Activated CD8-positive, alpha-beta memory T cell treated with anti-CD3 and anti-CD28 coated beads, Interleukin-2, amount 10 ng/mL, durations not matched to agents 7 days and 5 days (primary cell): Measurements from ENCODE around the gene FBLIM1. TPM values are rescaled to one million over a fixed set of nuclear protein-coding genes. Genes with fewer than 3 reads are reported as not detected.

Experiments
- ATAC-seq: fragments of 150-1000 bp; cut with Tn5 transposase; one replicate; pipeline ENCODE4 v1.10.0; 2021; ENCODE audit warnings: moderate library complexity
- CTCF ChIA-PET: fragments of 350-600 bp; sonication (Branson Sonifier 250); formaldehyde crosslinking; loops from one replicate; lab custom pipeline; 2021; ENCODE audit warnings: antibody characterized with exemption; lab: Charles Lee
- DNase-seq: peaks from one replicate; pipeline ENCODE4 v3.0.0-alpha.2; 2020
- H3K27ac Mint-ChIP-seq: one replicate; pipeline ENCODE4 v1.8.0; 2021; ENCODE audit warnings: mild to moderate bottlenecking, mixed read lengths
- H3K27me3 Mint-ChIP-seq: one replicate; pipeline ENCODE4 v1.8.0; 2021; ENCODE audit warnings: mixed read lengths
- H3K36me3 Mint-ChIP-seq: one replicate; pipeline ENCODE4 v1.8.0; 2021; ENCODE audit warnings: mild to moderate bottlenecking, mixed read lengths
- H3K4me1 Mint-ChIP-seq: one replicate; pipeline ENCODE4 v1.8.0; 2021; ENCODE audit warnings: mixed read lengths
- H3K4me3 Mint-ChIP-seq: one replicate; pipeline ENCODE4 v1.8.0; 2021; ENCODE audit warnings: mild to moderate bottlenecking, moderate library complexity, mixed read lengths
- H3K9me3 Mint-ChIP-seq: one replicate; pipeline ENCODE4 v1.8.0; 2022; ENCODE audit warnings: low read depth, mixed read lengths
- total RNA-seq, 2 experiments: library from RNA; stranded (reverse); gene quantifications; one replicate each; pipeline ENCODE4 v1.2.3, GENCODE V29; 2021

FBLIM1 gene
- total RNA-seq, 2 experiments from 2014 or later = not detected

DNA sequence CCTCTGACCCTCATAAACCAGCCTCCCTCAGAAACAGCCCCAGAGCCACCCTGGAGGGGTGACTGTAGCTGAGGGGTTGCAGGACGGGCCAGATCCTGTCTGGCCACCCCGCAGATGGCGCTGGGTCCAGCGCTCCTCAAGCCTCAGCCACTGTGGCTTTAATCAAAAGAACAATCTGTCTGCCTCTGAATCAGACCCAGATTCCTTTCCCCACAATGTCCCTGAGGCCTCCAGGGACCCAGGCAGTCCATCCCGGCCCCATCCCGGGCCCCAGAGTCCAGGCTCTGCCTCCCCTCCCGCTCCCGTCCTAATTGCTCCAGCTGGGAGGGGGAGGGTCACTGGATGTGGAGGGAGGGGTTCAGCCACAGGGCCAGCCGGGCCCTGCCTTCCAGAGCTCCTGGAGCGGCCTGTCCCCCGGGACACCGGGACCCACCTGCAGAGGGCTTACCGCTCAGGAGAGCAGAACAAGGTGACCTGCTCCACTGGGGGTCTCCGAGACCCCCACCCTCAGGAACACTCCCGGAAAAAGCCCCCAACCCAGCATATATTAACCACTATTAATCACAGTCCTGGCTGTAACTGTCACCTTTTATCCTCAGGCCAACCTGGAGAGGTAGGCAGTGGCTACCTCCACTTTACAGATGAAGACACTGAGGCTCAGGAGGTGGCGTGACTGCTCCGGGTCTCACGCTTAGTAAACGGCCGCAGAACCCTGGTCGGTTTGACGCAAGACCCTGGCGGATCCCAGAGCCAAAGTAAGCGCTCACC is 836 bp upstream of the FBLIM1 start:
- Mint-ChIP-seq H3K4me3 (no peak overlapping the region), H3K4me1 (peaks cover 8% of the 10 kb centered on the region), H3K36me3 (no peaks in the 10 kb centered on the region), H3K27ac (no peak overlapping the region), H3K9me3 (no peaks in the 10 kb centered on the region), H3K27me3 (peaks cover 57% of the 10 kb centered on the region)
- CTCF ChIA-PET = no interaction called here
- DNase-seq (no peak), ATAC-seq (no peak)

DNA sequence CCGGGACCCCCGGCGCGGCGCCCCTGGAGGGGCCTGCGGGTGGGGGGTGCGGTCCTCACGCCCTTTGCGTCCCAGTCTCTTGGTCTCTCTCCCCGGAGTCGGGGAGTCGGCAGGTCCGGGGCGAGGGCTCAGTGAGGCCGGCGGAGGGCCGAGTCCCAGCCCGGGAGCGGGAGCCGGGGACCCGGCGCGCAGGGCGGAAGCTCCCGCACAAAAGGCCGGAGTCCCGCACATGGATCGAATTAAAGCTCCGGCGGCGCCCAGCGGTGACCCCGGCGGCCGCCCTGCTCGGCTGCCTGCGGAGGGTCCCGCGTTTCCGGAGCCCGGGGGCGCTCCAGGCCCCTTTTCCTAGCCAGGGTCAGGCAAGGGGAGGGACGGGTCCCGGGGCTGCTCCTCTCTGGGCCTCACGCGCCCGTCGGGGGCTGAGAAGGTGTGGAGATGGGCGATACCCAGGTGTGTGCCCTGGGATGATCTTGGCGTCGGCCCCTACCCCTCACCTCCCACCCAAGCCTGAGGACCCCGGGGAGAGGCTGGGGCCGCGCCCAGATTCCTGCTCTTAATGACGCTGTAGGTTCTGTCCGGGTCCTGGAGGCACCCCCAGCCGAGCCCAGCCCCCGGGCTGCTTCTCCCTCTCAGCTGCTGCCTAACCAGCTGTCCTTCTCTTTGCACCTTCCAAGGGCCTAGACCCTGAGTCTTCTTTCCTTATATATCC is 512 bp downstream of the FBLIM1 start:
- Mint-ChIP-seq H3K27me3 (peaks cover 60% of the 10 kb centered on the region), H3K9me3 (no peaks in the 10 kb centered on the region), H3K27ac (no peak overlapping the region), H3K4me3 (no peak overlapping the region), H3K4me1 (peaks cover 8% of the 10 kb centered on the region), H3K36me3 (no peaks in the 10 kb centered on the region)
- CTCF ChIA-PET = no interaction called here
- DNase-seq (no peak), ATAC-seq (peak; percentile 24)

DNA sequence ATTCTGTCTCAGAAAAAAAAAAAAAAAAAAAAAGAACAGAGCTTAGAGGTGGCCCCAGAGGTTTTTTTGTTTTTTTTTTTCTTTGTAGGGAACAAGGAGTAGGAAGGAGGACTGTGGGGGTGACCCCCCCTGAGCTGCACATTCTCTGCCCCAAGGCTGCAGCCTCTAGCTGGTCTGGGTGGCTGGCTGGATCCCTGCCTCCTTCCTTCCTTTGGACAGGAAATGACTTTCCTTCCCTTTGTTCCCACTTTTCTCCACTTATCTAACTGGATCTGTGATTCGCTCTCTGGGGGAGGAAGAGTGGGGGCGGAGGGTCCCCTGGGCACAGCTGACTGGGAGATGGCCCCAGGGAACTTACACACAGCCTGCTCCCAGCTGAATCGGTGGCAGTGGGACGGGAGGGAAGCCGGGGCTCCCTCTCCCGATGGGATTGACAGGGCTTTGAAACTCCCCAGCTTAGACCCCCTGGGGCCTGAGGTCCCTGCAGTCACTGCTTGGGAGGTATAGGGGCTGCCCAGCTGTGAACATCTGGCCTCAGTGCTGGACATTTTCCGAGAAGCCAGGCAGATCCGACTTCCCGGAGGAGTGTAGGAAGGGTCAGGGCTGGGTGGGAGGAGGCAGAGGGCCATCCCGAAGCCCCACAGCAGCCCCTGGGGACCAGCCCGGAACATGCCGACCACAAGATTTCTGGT is 2.1 kb downstream of the FBLIM1 start:
- H3K4me3 Mint-ChIP-seq = no peak overlapping the region
- CTCF ChIA-PET = interaction anchor here (0.7 kb wide), 1 partner anchor 233 kb away, joined by 3 read pairs; no protein-coding TSS in a partner anchor
- no peaks in the 10 kb centered on the region for H3K9me3 Mint-ChIP-seq
- peaks cover 8% of the 10 kb centered on the region for H3K4me1 Mint-ChIP-seq
- peaks cover 61% of the 10 kb centered on the region for H3K27me3 Mint-ChIP-seq
- H3K27ac Mint-ChIP-seq = no peak overlapping the region
- ATAC-seq = no peak
- no peak for DNase-seq
- no peaks in the 10 kb centered on the region for H3K36me3 Mint-ChIP-seq

- DNase-seq = no peak
- Mint-ChIP-seq H3K4me1 (peaks cover 3% of the 10 kb centered on the region), H3K4me3 (no peak overlapping the region), H3K27me3 (peaks cover 54% of the 10 kb centered on the region), H3K9me3 (no peaks in the 10 kb centered on the region), H3K27ac (no peak overlapping the region), H3K36me3 (no peaks in the 10 kb centered on the region)
- no peak for ATAC-seq
- CTCF ChIA-PET = no interaction called here
Observed at GRCh38 chr1:15761366-15762128, 3.0 kb downstream of the FBLIM1 start.

DNA sequence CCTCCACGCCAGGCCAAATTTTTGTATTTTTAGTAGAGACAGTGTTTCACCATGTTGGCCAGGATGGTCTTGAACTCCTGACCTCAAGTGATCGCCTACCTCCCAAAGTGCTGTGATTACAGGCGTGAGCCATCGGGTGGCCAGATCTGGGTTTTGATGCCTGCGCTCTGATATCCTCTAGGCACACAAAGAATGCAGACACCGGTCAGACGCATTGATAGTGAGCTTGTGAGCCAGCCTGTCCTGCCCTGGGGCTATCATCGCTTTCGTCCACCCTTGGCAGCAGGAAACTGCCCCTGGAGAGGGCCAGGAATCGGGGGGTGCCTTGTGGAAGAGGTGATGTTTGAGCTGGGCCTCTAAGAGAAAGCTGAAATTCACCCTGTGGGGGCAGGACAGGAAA is 4.0 kb downstream of the FBLIM1 start:
- Mint-ChIP-seq H3K9me3 (no peaks in the 10 kb centered on the region), H3K27ac (no peak overlapping the region), H3K36me3 (no peaks in the 10 kb centered on the region), H3K4me1 (peaks cover 3% of the 10 kb centered on the region), H3K4me3 (no peak overlapping the region), H3K27me3 (peaks cover 44% of the 10 kb centered on the region)
- no peak for ATAC-seq
- CTCF ChIA-PET = no interaction called here
- DNase-seq = no peak

DNA sequence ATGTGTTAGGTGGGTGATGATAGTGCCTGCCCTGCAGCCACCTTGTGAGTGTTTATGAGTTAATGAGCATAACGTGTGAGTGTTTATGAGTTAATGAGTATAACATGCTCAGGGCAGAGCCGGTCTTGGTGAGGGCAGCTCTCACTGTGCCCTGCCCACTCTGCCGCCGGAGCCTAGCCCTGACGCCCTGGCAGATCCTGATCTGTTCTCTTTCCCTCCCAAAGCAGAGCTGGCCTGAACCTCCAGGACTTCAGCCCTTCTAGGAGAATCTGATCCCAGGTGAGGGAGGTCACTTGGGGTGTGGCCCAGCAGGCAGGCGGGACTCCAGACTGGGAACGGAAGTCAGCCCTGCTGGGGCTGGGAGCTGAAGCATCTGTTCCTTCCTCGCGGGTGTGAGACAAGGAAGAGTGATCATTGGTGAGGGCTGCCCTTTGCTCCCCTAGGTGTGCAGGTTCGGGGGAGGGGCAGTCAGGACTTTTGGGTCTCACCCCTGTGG is 5.7 kb downstream of the FBLIM1 start:
- ATAC-seq (no peak), DNase-seq (no peak)
- no peaks in the 10 kb centered on the region for H3K9me3 Mint-ChIP-seq
- peaks cover 36% of the 10 kb centered on the region for H3K27me3 Mint-ChIP-seq
- no peak overlapping the region for H3K27ac Mint-ChIP-seq
- CTCF ChIA-PET = no interaction called here
- no peaks in the 10 kb centered on the region for H3K36me3 Mint-ChIP-seq
- no peaks in the 10 kb centered on the region for H3K4me1 Mint-ChIP-seq
- no peak overlapping the region for H3K4me3 Mint-ChIP-seq

DNA sequence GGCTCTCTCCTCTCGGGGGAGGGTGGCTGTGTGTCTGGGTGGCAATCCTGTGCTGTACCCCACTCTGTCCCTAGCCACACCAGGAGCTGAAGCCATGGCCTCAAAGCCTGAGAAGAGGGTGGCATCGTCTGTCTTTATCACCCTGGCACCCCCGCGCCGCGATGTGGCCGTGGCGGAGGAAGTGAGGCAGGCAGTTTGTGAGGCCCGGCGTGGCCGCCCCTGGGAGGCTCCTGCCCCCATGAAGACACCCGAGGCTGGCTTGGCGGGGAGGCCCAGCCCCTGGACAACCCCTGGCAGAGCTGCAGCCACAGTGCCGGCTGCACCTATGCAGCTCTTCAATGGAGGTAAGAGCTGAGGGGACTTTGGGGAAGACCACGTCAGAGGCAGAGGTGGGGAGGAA is 6.3 kb downstream of the FBLIM1 start:
- Mint-ChIP-seq H3K27ac (no peak overlapping the region), H3K27me3 (peaks cover 31% of the 10 kb centered on the region), H3K36me3 (no peaks in the 10 kb centered on the region), H3K4me3 (no peak overlapping the region), H3K4me1 (no peaks in the 10 kb centered on the region), H3K9me3 (no peaks in the 10 kb centered on the region)
- ATAC-seq = no peak
- CTCF ChIA-PET = interaction anchor here (2.3 kb wide), 1 partner anchor 26 kb away, joined by 5 read pairs; no protein-coding TSS in a partner anchor
- DNase-seq = no peak

GRCh38 chr1:15765495-15766194 is 7.0 kb downstream of the FBLIM1 start:
- Mint-ChIP-seq H3K36me3 (no peaks in the 10 kb centered on the region), H3K4me1 (no peaks in the 10 kb centered on the region), H3K27me3 (peaks cover 29% of the 10 kb centered on the region), H3K4me3 (no peak overlapping the region), H3K9me3 (no peaks in the 10 kb centered on the region), H3K27ac (no peak overlapping the region)
- ATAC-seq (no peak), DNase-seq (no peak)
- CTCF ChIA-PET = interaction anchor here (2.3 kb wide), 1 partner anchor 26 kb away, joined by 5 read pairs; no protein-coding TSS in a partner anchor

DNA sequence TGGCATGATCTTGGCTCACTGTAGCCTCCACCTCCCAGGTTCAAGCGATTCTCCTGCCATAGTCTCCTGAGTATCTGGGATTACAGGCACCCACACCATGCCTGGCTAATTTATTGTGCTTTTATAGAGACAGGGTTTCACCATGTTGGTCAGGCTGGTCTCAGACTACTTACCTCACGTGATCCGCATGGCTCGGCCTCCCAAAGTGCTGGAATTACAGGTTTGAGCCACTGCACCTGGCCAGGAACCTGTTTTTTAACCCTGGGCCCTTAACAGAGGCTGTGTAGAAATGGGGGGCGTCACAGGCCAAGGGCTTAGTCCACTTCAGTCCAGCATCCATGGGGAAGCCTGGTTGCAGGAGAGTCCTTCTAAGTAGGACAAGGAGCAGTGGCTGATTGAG is 9.3 kb downstream of the FBLIM1 start:
- Mint-ChIP-seq H3K27me3 (peaks cover 17% of the 10 kb centered on the region), H3K27ac (no peak overlapping the region), H3K4me3 (no peak overlapping the region), H3K36me3 (no peaks in the 10 kb centered on the region), H3K9me3 (no peaks in the 10 kb centered on the region), H3K4me1 (no peaks in the 10 kb centered on the region)
- ATAC-seq = no peak
- no peak for DNase-seq
- CTCF ChIA-PET = no interaction called here

GRCh38 chr1:15768388-15768787 is 9.8 kb downstream of the FBLIM1 start:
- H3K27me3 Mint-ChIP-seq = peaks cover 17% of the 10 kb centered on the region
- CTCF ChIA-PET = no interaction called here
- no peaks in the 10 kb centered on the region for H3K36me3 Mint-ChIP-seq
- no peak overlapping the region for H3K4me3 Mint-ChIP-seq
- H3K9me3 Mint-ChIP-seq = no peaks in the 10 kb centered on the region
- no peak for DNase-seq
- no peak for ATAC-seq
- H3K4me1 Mint-ChIP-seq = no peaks in the 10 kb centered on the region
- H3K27ac Mint-ChIP-seq = no peak overlapping the region

GRCh38 chr1:15770313-15770962 is 11.8 kb downstream of the FBLIM1 start:
- ATAC-seq (no peak), DNase-seq (no peak)
- no peak overlapping the region for H3K27ac Mint-ChIP-seq
- no peaks in the 10 kb centered on the region for H3K4me1 Mint-ChIP-seq
- H3K4me3 Mint-ChIP-seq = no peak overlapping the region
- H3K36me3 Mint-ChIP-seq = no peaks in the 10 kb centered on the region
- no peaks in the 10 kb centered on the region for H3K9me3 Mint-ChIP-seq
- CTCF ChIA-PET = interaction anchor here (3.2 kb wide), 1 partner anchor 21 kb away, joined by 10 read pairs; no protein-coding TSS in a partner anchor
- H3K27me3 Mint-ChIP-seq = peaks cover 6% of the 10 kb centered on the region
